NCI-H1092 treated with DMSO at 0.1 percent for 48 hours (cell line): Measurements from ENCODE around the gene SLC5A5.
"Not testable (repeated sequence)": the region's sequence is repeated elsewhere in the genome, so short reads cannot be mapped to it uniquely, and the experiment has no call there.

Experiments used
- DNase-seq: peaks from one replicate; lab custom pipeline; 2025; lab: John Stamatoyannopoulos, UW

SLC5A5 gene

GRCh38 chr19:17871032-17871877, 490 bp upstream of the SLC5A5 start:
- DNase-seq: no peak

- DNase-seq: no peak
These were observed 681 bp downstream of the SLC5A5 start for GRCh38 chr19:17872251-17873001.

- DNase-seq: no peak
These were observed 2.3 kb downstream of the SLC5A5 start for GRCh38 chr19:17873786-17874757.

GRCh38 chr19:17874758-17875135, 3.0 kb downstream of the SLC5A5 start:
- DNase-seq: no peak

- DNase-seq: no peak
These were observed 6.0 kb downstream of the SLC5A5 start for GRCh38 chr19:17877696-17878095.

- no peak for DNase-seq
These were observed 7.7 kb downstream of the SLC5A5 start for GRCh38 chr19:17879466-17879865.

GRCh38 chr19:17881701-17882100, 10.0 kb downstream of the SLC5A5 start:
- DNase-seq: no peak

- no peak for DNase-seq
These were observed 12.1 kb downstream of the SLC5A5 start for GRCh38 chr19:17883627-17884410.

GRCh38 chr19:17886515-17886914, 14.8 kb downstream of the SLC5A5 start:
- DNase-seq: no peak

GRCh38 chr19:17887221-17887620, 15.5 kb downstream of the SLC5A5 start:
- not testable (repeated sequence) for DNase-seq

- DNase-seq: no peak
These were observed 16.5 kb downstream of the SLC5A5 start for GRCh38 chr19:17888260-17888659.

GRCh38 chr19:17889609-17890214, 18.0 kb downstream of the SLC5A5 start:
- DNase-seq: no peak

- no peak for DNase-seq
These were observed 22.0 kb downstream of the SLC5A5 start for GRCh38 chr19:17893766-17894165.

- no peak for DNase-seq
These were observed 31.0 kb downstream of the SLC5A5 start for GRCh38 chr19:17902701-17903100.

- no peak for DNase-seq
These were observed 36.5 kb downstream of the SLC5A5 start for GRCh38 chr19:17908244-17908643.

GRCh38 chr19:17909003-17909732, 37.4 kb downstream of the SLC5A5 start:
- no peak for DNase-seq

- DNase-seq: no peak
These were observed 39.1 kb downstream of the SLC5A5 start for GRCh38 chr19:17910791-17911360.

GRCh38 chr19:17915940-17916593, 44.3 kb downstream of the SLC5A5 start:
- DNase-seq: no peak

- DNase-seq: not testable (repeated sequence)
These were observed 46.4 kb downstream of the SLC5A5 start for GRCh38 chr19:17918151-17918550.
